Tibial artery (tissue), 4 donors: ENCODE data around the gene REEP1.

Experiments
- DNase-seq, 2 donors: peaks; one replicate each; pipeline ENCODE4 v3.0.0-alpha.2; 2019
- H3K27ac ChIP-seq, 2 donors: fragments of 200-600 bp; sonication (generic) in 1 of 2; 1 replicate in 1 of 2; 2 replicates in 1 of 2; pipeline ENCODE4 v1.5.1; 2018 to 2019; ENCODE audit warnings: mild to moderate bottlenecking in 1 of 2
- H3K27me3 ChIP-seq, 2 donors: fragments of 200-600 bp; sonication (generic) in 1 of 2; one replicate each; pipeline versions ENCODE4 v1.5.1 to v1.6.0; 2016 to 2019
- H3K36me3 ChIP-seq, 3 donors: fragments of 200-600 bp; sonication (generic) in 2 of 3; one replicate each; pipeline ENCODE4 v1.5.1; 2016 to 2019; ENCODE audit warnings: mild to moderate bottlenecking in 2 of 3
- H3K4me1 ChIP-seq, 4 donors: fragments of 200-600 bp; sonication (generic) in 2 of 4; 1 replicate in 3 of 4; 2 replicates in 1 of 4; pipeline ENCODE4 v1.5.1; 2016 to 2019
- H3K4me3 ChIP-seq, 2 donors: fragments of 200-600 bp; sonication (generic) in 1 of 2; 1 replicate in 1 of 2; 2 replicates in 1 of 2; pipeline ENCODE4 v1.5.1; 2018 to 2019; ENCODE audit warnings: mild to moderate bottlenecking in 2 of 2
- H3K9me3 ChIP-seq, 3 donors: fragments of 200-600 bp; sonication (generic) in 1 of 3; one replicate each; pipeline ENCODE4 v1.5.1; 2016 to 2019
- CTCF ChIP-seq, 2 experiments: fragments of 200-600 bp in 1 of 2; fragments of 450-650 bp in 1 of 2; IDR thresholded peaks; one replicate each; pipeline ENCODE4 v1.5.1; 2017 to 2019; ENCODE audit warnings: antibody characterized with exemption in 2 of 2, mild to moderate bottlenecking in 1 of 2, moderate library complexity in 1 of 2
- intact Hi-C: fragments of 100-400 bp; cut with DNase I; formaldehyde crosslinking; loops from one replicate; pipeline ENCODE4 v1.15.0; 2023; ENCODE audit warnings: low total_unique reads

The REEP1 gene

GRCh38 chr2:86301711-86302202 is 35.7 kb downstream of the REEP1 start:
- DNase-seq: no peak
- no peak overlapping the region for H3K27ac ChIP-seq
- peaks cover 0 to 81% (median 36%) of the 10 kb centered on the region in 4 donors for H3K4me1 ChIP-seq
- no peaks in the 10 kb centered on the region for H3K27me3 ChIP-seq
- H3K9me3 ChIP-seq: no peaks in the 10 kb centered on the region
- intact Hi-C loops: loop anchor here (10.0 kb wide), 1 partner anchor 63 kb away; no protein-coding TSS in a partner anchor
- TF ChIP-seq CTCF (IDR thresholded peaks at IDR 0.05): no peak
- H3K4me3 ChIP-seq: no peak overlapping the region
- no peaks in the 10 kb centered on the region for H3K36me3 ChIP-seq

GRCh38 chr2:86301009-86301408 is 36.4 kb downstream of the REEP1 start:
- intact Hi-C loops: loop anchor here (10.0 kb wide), 1 partner anchor 64 kb away; no protein-coding TSS in a partner anchor
- Histone ChIP-seq H3K27me3 (no peaks in the 10 kb centered on the region), H3K27ac (peak overlapping the region in 1 of 2 donors; percentile 77), H3K36me3 (no peaks in the 10 kb centered on the region), H3K4me1 (peaks cover 0 to 79% (median 35%) of the 10 kb centered on the region in 4 donors), H3K4me3 (no peak overlapping the region), H3K9me3 (no peaks in the 10 kb centered on the region)
- TF ChIP-seq CTCF (IDR thresholded peaks at IDR 0.05): no peak
- no peak for DNase-seq

- no peak overlapping the region for H3K4me3 ChIP-seq
- intact Hi-C loops: loop anchor here (10.0 kb wide), 1 partner anchor 64 kb away; no protein-coding TSS in a partner anchor
- no peak for DNase-seq
- H3K36me3 ChIP-seq: no peaks in the 10 kb centered on the region
- TF ChIP-seq CTCF (IDR thresholded peaks at IDR 0.05): no peak
- peak overlapping the region in 1 of 2 donors; percentile 77 for H3K27ac ChIP-seq
- H3K27me3 ChIP-seq: no peaks in the 10 kb centered on the region
- H3K4me1 ChIP-seq: peaks cover 0 to 74% (median 31%) of the 10 kb centered on the region in 4 donors
- no peaks in the 10 kb centered on the region for H3K9me3 ChIP-seq
Observed at GRCh38 chr2:86300496-86300895, 36.9 kb downstream of the REEP1 start.

- Histone ChIP-seq H3K4me1 (peaks cover 0 to 72% (median 28%) of the 10 kb centered on the region in 4 donors), H3K4me3 (no peak overlapping the region), H3K9me3 (no peaks in the 10 kb centered on the region), H3K27me3 (no peaks in the 10 kb centered on the region), H3K27ac (peak overlapping the region; percentile 77 to 80), H3K36me3 (no peaks in the 10 kb centered on the region)
- peak in 1 of 2 experiments; percentile 42 for TF ChIP-seq CTCF (IDR thresholded peaks at IDR 0.05)
- no peak for DNase-seq
- intact Hi-C loops: loop anchor here (10.0 kb wide), 1 partner anchor 74 kb away; no protein-coding TSS in a partner anchor
Observed at GRCh38 chr2:86298411-86299390, 38.7 kb downstream of the REEP1 start.

GRCh38 chr2:86297382-86298147 is 39.9 kb downstream of the REEP1 start:
- no peaks in the 10 kb centered on the region for H3K27me3 ChIP-seq
- peak; percentile 14 to 23 for TF ChIP-seq CTCF (IDR thresholded peaks at IDR 0.05)
- no peaks in the 10 kb centered on the region for H3K9me3 ChIP-seq
- H3K4me1 ChIP-seq: peaks cover 0 to 73% (median 31%) of the 10 kb centered on the region in 4 donors
- H3K36me3 ChIP-seq: no peaks in the 10 kb centered on the region
- no peak overlapping the region for H3K4me3 ChIP-seq
- peak overlapping the region; percentile 77 to 80 for H3K27ac ChIP-seq
- DNase-seq: no peak
- intact Hi-C loops: loop anchor here (10.0 kb wide), 1 partner anchor 73 kb away; no protein-coding TSS in a partner anchor
